SK-N-SH treated with all-trans-retinoic acid at 6 μM for 48 hours (cell line): Measurements from ENCODE around the gene CD19.

Source experiments
- RARB ChIP-seq: fragments of 250-450 bp; sonication (Bioruptor Pico); IDR thresholded peaks from 2 replicates; pipeline ENCODE4 v1.8.0; 2021; ENCODE audit warnings: mild to moderate bottlenecking, moderate library complexity
- ZFP30 ChIP-seq: fragments of 450-650 bp; formaldehyde crosslinking; IDR thresholded peaks from 2 replicates; pipeline ENCODE4 v1.5.0; 2022; ENCODE audit warnings: mild to moderate bottlenecking, moderate library complexity

DNA sequence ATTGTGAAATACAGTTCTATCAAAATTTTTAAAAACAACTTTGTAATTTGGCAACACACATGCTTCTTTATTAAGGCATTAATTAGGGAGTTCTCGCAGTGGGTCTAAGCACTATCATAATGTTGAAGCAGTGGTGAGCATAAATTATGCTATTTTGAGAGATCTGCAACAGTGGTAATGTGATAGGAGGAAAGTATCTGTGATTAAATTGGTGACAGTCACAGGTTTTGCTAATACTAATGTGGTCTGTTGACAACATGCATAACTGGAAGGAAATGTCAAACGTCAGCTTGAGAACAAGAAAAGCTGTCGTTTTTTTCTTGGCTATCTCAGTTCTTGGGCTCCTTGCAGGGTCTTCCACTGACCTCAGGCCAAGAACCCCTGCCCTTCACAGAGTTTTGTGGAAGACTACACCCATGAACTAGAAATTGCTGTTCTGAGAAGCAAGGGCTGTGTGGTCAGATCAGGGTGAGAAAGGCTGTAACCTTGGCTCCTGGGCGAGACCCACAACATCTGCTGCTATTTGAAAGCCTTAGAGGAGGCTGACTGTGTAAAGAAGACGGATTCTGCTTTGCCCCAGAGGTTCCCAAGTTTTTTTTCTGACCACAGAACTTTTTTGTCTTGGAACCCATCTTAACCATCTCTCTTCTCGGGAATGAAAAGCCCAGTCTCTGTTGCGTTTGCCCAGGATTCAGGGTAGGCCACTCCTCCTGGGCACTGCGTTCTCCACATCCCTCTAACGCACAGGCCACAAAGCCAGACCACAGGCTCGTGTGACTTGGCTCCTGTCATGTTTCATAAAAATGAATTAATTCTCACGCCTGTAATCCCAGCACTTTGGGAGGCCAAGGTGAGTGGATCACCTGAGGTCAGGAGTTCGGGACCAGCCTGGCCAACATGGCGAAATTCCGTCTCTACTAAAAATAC lies 39.5 kb upstream of the CD19 start:
- TF ChIP-seq ZFP30 (no peak), RARB (CRISPR knock-in tag) (no peak)
